NCI-H345 treated with DMSO at 0.1 percent for 48 hours (cell line): ENCODE data around the gene CDC42EP1.
"Not testable (repeated sequence)": the region's sequence is repeated elsewhere in the genome, so short reads cannot be mapped to it uniquely, and the experiment has no call there.

ENCODE experiments used
- DNase-seq: peaks from one replicate; lab custom pipeline; 2025; ENCODE audit not compliant: unreplicated experiment; lab: John Stamatoyannopoulos, UW

The CDC42EP1 gene

GRCh38 chr22:37559901-37560607 is at the start of gene CDC42EP1:
TSS of gene CDC42EP1 (plus strand) at chr22:37560480. CDS start at chr22:37566350, 5,870 bp downstream.
- DNase-seq = no peak

GRCh38 chr22:37511395-37512104 is 48.7 kb upstream of the CDC42EP1 start:
- DNase-seq = no peak

- no peak for DNase-seq
Measured at GRCh38 chr22:37514526-37515051, 45.7 kb upstream of the CDC42EP1 start.

- no peak for DNase-seq
Measured at GRCh38 chr22:37515901-37516300, 44.4 kb upstream of the CDC42EP1 start.

GRCh38 chr22:37516456-37516855 is 43.8 kb upstream of the CDC42EP1 start:
- no peak for DNase-seq

- no peak for DNase-seq
Measured at GRCh38 chr22:37517826-37518450, 42.3 kb upstream of the CDC42EP1 start.

- no peak for DNase-seq
Measured at GRCh38 chr22:37518509-37519267, 41.6 kb upstream of the CDC42EP1 start.

GRCh38 chr22:37519268-37520195 is 40.7 kb upstream of the CDC42EP1 start, which contains the start of gene CARD10:
TSS of gene CARD10 (minus strand) at chr22:37519415. CDS start at chr22:37519200, 215 bp downstream.
- DNase-seq = no peak

GRCh38 chr22:37520776-37521191 is 39.5 kb upstream of the CDC42EP1 start:
- no peak for DNase-seq

GRCh38 chr22:37521236-37521739 is 39.0 kb upstream of the CDC42EP1 start:
- DNase-seq = no peak

- DNase-seq = no peak
Measured at GRCh38 chr22:37522482-37522881, 37.8 kb upstream of the CDC42EP1 start.

GRCh38 chr22:37525073-37525745 is 35.1 kb upstream of the CDC42EP1 start:
- DNase-seq = no peak

GRCh38 chr22:37525746-37526350 is 34.4 kb upstream of the CDC42EP1 start:
- DNase-seq = no peak

GRCh38 chr22:37526376-37526775 is 33.9 kb upstream of the CDC42EP1 start:
- DNase-seq = no peak

- not testable (repeated sequence) for DNase-seq
Measured at GRCh38 chr22:37527081-37527752, 33.1 kb upstream of the CDC42EP1 start.

- not testable (repeated sequence) for DNase-seq
Measured at GRCh38 chr22:37527952-37528351, 32.3 kb upstream of the CDC42EP1 start.

GRCh38 chr22:37529652-37530345 is 30.5 kb upstream of the CDC42EP1 start:
- DNase-seq = no peak
